HG03060 (cell line): Measurements from ENCODE around the gene MRGPRX3.
A peak's percentile ranks its signal among the peaks of the same experiment; 100 is the strongest.
"Not testable (repeated sequence)": the region's sequence is repeated elsewhere in the genome, so short reads cannot be mapped to it uniquely, and the experiment has no call there.

Experiments
- ATAC-seq: cut with Tn5 transposase; IDR thresholded peaks from one replicate; pipeline ENCODE4 v1.9.1; 2021; ENCODE audit warnings: low read depth, moderate number of reproducible peaks; ENCODE audit not compliant: unreplicated experiment

The MRGPRX3 gene

GRCh38 chr11:18132341-18132740 lies at the start of gene MRGPRX3:
TSS of gene MRGPRX3 (plus strand) at chr11:18132571. CDS start at chr11:18137203, 4,632 bp downstream.
- ATAC-seq, result no peak

DNA sequence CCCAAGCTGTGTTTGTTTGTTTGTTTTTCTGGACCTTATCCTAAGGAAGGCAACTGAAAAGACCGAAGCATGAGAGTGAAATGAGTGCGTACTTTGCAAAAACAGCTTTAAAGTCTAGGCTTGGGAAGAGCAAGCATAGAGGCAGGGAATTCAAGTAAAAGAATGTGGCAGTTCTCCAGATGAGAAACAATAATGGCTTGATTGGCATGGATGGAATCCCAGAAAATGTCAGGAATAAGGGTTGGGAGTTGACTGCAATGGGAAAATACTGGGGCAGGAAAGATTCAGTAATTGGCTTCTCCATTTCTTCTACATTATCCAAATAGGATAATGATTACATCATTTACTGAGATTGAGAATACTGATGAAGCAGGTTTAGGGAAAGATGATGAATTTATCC lies 44.0 kb upstream of the MRGPRX3 start:
- ATAC-seq, result no peak

GRCh38 chr11:18088966-18089365 lies 43.4 kb upstream of the MRGPRX3 start:
- ATAC-seq, result no peak

DNA sequence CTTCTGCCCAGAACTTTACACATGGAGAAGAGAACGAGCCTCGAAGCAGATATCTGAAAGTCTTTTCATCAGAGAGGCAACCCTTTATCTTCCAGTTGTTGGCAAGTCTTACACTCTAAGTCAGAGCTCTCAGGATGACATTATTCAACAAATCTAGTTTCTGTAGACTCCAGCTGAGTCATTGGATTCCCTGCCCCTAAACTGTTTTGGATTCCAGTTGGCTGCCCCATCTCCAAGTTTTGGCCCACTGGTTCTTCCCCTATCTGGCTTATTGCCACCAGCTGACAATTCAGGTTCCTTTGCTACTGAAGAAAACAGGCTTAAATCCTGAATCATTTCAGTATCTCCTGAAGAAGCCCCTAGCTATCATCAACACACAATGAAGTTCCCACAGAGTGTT lies 40.6 kb upstream of the MRGPRX3 start:
- ATAC-seq, result no peak

- no peak for ATAC-seq
These were observed 38.4 kb upstream of the MRGPRX3 start for GRCh38 chr11:18093959-18094358.

GRCh38 chr11:18100926-18101656 lies 31.3 kb upstream of the MRGPRX3 start:
- no peak for ATAC-seq

- no peak for ATAC-seq
These were observed 27.1 kb upstream of the MRGPRX3 start for GRCh38 chr11:18105086-18105801.

GRCh38 chr11:18105802-18106574 lies 26.4 kb upstream of the MRGPRX3 start, which contains the start of gene SAAL1:
TSS of gene SAAL1 (minus strand) at chr11:18106082. CDS start at chr11:18106041, 41 bp downstream.
- peak; percentile 66 for ATAC-seq

DNA sequence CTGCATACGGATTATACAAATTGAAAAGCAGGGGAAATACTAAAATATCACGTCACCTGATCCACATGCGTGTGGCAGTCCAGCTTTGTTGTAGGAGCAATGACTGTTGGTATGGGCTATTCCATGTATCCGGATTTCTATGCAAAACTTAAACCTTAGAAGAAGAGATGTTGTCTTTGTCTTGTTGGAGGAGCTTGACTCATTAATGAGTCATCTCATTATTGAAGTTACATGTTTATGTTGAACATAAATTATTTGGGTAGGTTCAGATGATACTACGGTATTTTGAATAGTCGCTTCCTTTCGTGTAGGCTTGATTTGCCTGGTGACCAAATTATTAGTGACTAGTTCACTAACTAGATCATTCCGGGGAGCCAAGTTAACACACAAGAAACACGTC lies 25.7 kb upstream of the MRGPRX3 start:
- ATAC-seq, result no peak

DNA sequence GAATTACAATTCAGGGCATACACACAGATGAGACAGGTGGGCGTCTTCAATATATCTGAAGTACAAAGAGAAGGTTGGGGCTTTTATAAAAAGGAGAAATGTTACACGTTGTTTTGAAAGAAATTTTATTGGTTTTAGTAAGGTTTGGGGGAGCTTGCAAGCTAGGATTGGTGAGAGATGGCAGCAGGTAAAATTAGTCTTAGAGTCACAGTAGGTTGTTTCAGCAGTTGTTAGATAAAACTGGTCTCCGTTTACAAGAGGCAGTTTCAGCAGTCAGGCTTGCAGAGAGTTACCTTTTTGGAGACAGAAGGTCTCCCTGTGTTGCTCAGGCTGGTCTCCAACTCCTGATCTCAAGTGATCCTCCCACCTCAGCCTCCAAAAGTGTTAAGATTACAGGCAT lies 24.1 kb upstream of the MRGPRX3 start:
- ATAC-seq, result no peak

DNA sequence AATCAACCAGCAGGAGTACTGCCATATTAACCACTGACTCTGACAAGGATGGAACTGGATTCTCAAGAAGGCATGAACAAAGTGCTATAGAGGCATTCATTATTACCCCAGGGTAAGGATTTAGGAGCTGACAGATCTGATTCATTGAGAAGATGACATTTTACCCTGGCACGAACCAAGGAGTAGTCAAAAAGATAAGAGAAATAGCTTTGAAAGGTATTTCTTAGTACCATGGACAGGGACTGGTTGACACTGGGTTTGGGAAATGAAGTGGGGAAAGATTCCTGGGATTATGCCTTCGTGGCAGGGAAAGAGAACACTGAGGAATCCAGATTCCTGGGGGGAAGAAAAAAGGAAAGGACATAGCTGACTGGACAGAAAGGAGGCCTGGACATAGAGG lies 21.4 kb upstream of the MRGPRX3 start:
- ATAC-seq, result no peak

GRCh38 chr11:18115360-18116127 lies 16.8 kb upstream of the MRGPRX3 start:
- ATAC-seq, result peak; percentile 60

GRCh38 chr11:18121331-18121828 lies 11.0 kb upstream of the MRGPRX3 start:
- ATAC-seq, result not testable (repeated sequence)

DNA sequence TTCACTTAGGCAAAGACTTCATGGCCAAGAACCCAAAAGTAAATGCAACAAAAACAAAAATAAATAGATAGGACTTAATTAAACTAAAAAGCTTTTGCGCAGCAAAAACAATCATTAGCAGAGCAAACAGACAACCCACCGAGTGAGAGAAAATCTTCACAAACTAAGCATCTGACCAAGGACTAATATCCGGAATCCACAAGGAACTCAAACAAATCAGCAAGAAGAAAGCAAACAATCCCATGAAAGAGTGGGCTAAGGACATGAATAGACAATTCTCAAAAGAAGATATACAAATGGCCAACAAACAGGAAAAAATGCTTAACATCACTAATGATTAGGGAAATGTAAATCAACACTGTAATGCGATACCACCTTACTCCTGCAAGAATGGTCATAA lies 1.3 kb upstream of the MRGPRX3 start:
- not testable (repeated sequence) for ATAC-seq

- no peak for ATAC-seq
These were observed 2.9 kb downstream of the MRGPRX3 start for GRCh38 chr11:18135308-18135707.

DNA sequence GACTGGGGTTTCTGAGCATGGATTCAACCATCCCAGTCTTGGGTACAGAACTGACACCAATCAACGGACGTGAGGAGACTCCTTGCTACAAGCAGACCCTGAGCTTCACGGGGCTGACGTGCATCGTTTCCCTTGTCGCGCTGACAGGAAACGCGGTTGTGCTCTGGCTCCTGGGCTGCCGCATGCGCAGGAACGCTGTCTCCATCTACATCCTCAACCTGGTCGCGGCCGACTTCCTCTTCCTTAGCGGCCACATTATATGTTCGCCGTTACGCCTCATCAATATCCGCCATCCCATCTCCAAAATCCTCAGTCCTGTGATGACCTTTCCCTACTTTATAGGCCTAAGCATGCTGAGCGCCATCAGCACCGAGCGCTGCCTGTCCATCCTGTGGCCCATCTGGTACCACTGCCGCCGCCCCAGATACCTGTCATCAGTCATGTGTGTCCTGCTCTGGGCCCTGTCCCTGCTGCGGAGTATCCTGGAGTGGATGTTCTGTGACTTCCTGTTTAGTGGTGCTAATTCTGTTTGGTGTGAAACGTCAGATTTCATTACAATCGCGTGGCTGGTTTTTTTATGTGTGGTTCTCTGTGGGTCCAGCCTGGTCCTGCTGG lies 4.9 kb downstream of the MRGPRX3 start:
- ATAC-seq, result no peak

GRCh38 chr11:18140145-18140544 lies 7.8 kb downstream of the MRGPRX3 start:
- ATAC-seq, result no peak

DNA sequence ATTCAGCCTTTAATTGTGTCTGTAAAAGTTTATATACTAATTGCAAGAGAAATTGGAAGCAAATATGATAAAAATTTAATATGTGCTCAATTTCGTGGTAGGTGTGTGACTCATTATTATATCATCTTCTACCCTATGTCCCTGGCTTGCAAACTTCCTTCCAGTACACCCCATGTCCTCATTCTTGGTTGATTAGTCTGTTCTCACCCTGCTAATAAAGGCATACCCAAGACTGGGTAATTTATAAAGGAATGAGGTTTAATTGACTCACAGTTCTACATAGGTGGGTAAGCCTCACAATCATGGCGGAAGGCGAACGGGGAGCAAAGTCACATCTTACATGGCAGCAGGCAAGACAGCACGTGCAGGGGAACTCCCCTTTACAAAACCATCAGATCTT lies 11.9 kb downstream of the MRGPRX3 start:
- ATAC-seq, result no peak

DNA sequence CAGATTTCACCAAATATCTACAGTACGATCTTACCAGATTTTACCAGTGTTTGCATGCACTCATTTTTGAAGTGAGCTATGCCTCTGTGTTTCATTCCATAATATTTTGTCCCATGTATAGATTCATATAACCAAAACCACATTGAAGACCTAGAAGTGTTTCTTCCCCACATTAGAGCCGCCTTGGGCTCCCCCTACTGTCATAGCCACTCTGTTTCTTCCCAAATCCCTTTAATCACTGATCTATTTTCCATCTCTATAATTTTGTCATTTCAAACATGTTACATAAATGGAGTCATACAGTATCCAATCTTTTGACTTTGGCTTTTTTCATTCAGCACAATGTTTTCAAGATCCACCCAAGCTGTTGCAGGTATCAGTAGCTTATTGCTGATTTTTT lies 12.7 kb downstream of the MRGPRX3 start:
- ATAC-seq, result no peak

GRCh38 chr11:18145837-18146236 lies 13.5 kb downstream of the MRGPRX3 start:
- no peak for ATAC-seq
